Ishikawa (cell line): ENCODE data around the gene FCRL3.

Source experiments
- CREB1 ChIP-seq: IDR thresholded peaks from 2 replicates; pipeline ENCODE4 v1.6.1; 2012; ENCODE audit warnings: low read depth
- EGR1 ChIP-seq: IDR thresholded peaks from 2 replicates; pipeline ENCODE4 v1.6.1; 2012
- EP300 ChIP-seq: IDR thresholded peaks from 2 replicates; pipeline ENCODE4 v1.6.1; 2012; ENCODE audit warnings: borderline replicate concordance
- YY1 ChIP-seq: IDR thresholded peaks from 2 replicates; pipeline ENCODE4 v1.6.1; 2012; ENCODE audit warnings: low read depth
- TF ChIP-seq, protein P1 (sequence below): IDR thresholded peaks from 2 replicates; pipeline ENCODE4 v1.6.1; 2012; ENCODE audit warnings: low read depth, mild to moderate bottlenecking
- TF ChIP-seq, protein P2 (sequence below): IDR thresholded peaks from 2 replicates; pipeline ENCODE4 v1.6.1; 2012

DNA sequence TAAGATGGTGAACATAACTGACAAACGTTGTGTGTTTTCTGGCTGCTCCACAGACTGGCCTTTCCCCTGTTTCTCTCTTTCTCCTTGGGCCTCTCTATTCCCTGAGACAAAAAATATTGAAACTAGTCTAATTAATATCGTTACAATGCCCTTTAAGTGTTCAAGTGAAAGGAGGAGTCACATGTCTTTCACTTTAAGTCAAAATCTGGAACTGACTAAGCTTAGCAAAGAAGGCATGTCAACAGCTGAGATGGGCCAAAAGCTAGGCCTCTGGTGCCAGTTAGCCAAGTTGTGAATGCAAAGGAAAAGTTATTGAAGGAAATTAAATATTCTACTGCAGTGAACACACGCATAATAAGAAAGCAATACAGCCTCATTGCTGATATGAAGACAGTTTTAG is 32.2 kb upstream of the FCRL3 start:
- TF ChIP-seq CREB1 (no peak), EGR1 (no peak), YY1 (no peak), EP300 (no peak)
- TF ChIP-seq, protein P1, sequence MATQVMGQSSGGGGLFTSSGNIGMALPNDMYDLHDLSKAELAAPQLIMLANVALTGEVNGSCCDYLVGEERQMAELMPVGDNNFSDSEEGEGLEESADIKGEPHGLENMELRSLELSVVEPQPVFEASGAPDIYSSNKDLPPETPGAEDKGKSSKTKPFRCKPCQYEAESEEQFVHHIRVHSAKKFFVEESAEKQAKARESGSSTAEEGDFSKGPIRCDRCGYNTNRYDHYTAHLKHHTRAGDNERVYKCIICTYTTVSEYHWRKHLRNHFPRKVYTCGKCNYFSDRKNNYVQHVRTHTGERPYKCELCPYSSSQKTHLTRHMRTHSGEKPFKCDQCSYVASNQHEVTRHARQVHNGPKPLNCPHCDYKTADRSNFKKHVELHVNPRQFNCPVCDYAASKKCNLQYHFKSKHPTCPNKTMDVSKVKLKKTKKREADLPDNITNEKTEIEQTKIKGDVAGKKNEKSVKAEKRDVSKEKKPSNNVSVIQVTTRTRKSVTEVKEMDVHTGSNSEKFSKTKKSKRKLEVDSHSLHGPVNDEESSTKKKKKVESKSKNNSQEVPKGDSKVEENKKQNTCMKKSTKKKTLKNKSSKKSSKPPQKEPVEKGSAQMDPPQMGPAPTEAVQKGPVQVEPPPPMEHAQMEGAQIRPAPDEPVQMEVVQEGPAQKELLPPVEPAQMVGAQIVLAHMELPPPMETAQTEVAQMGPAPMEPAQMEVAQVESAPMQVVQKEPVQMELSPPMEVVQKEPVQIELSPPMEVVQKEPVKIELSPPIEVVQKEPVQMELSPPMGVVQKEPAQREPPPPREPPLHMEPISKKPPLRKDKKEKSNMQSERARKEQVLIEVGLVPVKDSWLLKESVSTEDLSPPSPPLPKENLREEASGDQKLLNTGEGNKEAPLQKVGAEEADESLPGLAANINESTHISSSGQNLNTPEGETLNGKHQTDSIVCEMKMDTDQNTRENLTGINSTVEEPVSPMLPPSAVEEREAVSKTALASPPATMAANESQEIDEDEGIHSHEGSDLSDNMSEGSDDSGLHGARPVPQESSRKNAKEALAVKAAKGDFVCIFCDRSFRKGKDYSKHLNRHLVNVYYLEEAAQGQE: no peak
- TF ChIP-seq, protein P2, sequence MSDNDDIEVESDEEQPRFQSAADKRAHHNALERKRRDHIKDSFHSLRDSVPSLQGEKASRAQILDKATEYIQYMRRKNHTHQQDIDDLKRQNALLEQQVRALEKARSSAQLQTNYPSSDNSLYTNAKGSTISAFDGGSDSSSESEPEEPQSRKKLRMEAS: no peak
